Loucy (cell line): Measurements from ENCODE around the gene EPAS1.

ENCODE experiments used
- CTCF ChIP-seq: fragments of 200-600 bp; sonication (generic); conservative IDR thresholded peaks from 2 replicates; pipeline ENCODE4 v1.5.1; 2014; ENCODE audit warnings: mild to moderate bottlenecking, antibody characterized with exemption, low read length
- EZH2phosphoT487 ChIP-seq: fragments of 200-600 bp; IDR thresholded peaks from 2 replicates; pipeline ENCODE4 v1.6.1; 2018; ENCODE audit warnings: antibody characterized with exemption, mild to moderate bottlenecking, moderate library complexity, borderline replicate concordance

DNA sequence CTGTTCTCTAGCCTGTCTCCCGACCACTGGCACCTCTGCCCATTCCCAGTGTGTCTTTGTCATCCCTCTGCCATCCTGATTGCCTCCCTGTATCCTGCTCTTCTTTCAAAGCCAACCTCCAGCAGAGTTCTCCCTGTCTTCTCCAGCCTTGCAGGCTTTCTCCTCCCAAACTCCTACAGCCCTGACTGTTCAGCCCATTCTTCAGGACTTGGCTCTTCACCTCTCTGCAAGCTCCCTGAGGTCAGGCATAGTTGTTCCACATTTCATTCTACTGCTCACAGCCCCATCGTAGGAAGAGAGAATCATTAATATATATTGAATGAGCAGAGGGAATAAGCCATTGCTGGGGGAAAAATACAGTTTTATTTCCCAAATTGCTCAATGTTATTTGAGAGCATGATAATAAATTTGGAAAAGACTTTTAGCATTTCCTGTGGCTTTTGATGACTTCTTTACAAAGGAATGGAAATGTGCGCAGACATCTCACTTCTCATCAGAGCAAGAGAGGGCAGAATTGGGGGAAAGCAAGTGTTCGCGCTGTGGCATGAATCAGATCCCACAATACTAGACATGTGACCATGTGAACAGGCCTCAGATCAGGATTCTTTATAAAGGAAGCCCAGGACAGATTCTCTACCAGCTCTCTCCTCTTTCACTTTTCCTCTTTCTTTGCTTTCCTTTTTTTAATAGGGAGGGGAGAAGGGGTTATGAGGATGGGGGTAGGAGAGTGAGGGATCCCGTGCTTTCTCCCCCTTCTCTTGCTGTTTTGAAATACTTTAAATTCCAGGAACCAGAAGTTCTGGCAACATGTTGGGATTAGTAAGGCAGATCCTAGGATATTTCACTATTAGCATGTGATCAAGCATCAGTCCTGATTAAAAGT lies 37.4 kb downstream of the EPAS1 start:
- TF ChIP-seq CTCF, result no peak
- no peak for TF ChIP-seq EZH2phosphoT487
